ENCODE measurements around the gene FITM2.

The FITM2 gene

DNA sequence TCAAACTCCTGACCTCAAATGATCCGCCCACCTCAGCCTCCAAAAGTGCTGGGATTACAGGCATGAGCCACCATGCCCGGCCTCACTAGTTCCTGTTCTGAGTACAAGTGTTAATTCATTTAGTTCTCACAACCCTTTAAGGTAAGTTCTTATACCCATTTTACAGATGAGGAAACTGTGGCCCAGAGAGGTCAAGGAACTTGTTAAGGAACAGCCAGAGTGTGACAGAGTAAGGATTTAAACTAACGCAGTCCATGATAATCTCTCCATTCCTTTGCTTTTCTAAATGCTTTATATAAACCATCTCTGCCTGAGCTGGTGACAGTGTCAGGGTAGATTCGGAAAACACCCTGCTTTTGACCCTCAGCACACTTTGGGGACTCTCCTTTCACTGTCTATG is 13.3 kb downstream of the FITM2 start:
- no peak for TF ChIP-seq CTCF (IDR thresholded peaks at IDR 0.05; ENCODE audit: borderline replicate concordance, insufficient read depth, low read depth, low read length)
- H3K4me3 ChIP-seq (ENCODE audit: low read depth, low read length): no peak overlapping the region

- no peak overlapping the region for H3K4me3 ChIP-seq (ENCODE audit: low read depth, low read length)
- TF ChIP-seq CTCF (IDR thresholded peaks at IDR 0.05; ENCODE audit: borderline replicate concordance, insufficient read depth, low read depth, low read length): no peak
Observed at GRCh38 chr20:44296011-44296410, 15.0 kb downstream of the FITM2 start.

GRCh38 chr20:44291754-44292153 is 19.2 kb downstream of the FITM2 start:
- no peak for TF ChIP-seq CTCF (IDR thresholded peaks at IDR 0.05; ENCODE audit: borderline replicate concordance, insufficient read depth, low read depth, low read length)
- no peak overlapping the region for H3K4me3 ChIP-seq (ENCODE audit: low read depth, low read length)

DNA sequence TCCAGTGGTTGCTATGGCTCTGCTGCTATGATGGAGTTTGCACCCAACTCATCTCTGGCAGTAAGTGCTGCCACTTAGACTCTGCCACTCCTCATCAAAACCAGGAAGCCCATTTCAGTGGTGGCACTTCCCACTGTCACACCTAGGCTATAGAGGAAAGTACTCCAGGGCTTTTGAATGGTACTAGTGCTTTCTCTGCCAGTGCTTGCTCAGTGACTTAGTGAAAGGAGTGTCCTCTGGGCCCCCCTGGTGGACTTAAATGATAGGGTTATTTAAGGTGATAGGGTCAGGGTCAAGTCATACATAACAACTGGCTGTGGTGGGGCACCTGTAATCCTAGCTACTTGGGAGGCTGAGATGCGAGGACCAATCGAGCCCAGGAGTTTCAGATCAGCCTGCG is 22.8 kb downstream of the FITM2 start:
- TF ChIP-seq CTCF (IDR thresholded peaks at IDR 0.05; ENCODE audit: borderline replicate concordance, insufficient read depth, low read depth, low read length): no peak

DNA sequence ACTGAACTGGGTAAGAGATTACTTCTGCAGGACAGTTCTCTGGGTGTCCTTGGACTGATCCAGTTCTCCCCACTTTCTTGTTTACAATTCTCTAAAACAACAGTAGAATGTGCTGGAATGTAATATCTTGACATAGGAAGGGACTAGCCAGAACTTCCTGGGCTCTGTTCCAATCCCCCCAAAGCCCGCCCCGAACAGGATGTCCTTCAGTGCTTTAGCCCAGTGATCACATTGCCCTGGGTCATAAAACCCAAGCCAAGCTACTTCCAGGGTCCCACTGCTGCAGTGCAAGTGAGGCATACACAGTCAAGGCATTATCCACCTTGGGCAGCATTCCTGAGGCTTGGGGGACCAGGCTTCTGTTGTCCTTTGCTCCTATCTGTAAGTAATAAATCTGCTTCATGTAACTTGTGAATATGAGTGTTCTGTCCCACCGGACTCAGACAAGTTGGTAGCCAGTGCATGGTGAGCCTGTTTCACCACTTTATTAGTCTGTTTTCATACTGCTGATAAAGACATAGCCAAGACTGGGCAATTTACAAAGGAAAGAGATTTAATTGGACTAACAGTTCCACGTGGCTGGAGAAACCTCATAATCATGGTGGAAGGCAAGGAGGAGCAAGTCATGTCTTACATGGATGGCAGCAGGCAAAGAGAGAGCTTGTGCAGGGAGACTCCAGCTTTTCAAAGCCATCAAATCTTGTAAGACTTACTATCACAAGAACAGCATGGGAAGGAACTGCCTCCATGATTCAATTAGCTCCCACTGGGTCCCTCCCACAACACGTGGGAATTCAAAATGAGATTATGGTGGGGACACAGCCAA is 23.5 kb downstream of the FITM2 start:
- no peak for TF ChIP-seq CTCF (IDR thresholded peaks at IDR 0.05; ENCODE audit: borderline replicate concordance, insufficient read depth, low read depth, low read length)
- no peak overlapping the region for H3K4me3 ChIP-seq (ENCODE audit: low read depth, low read length)

More for the DNA sequence above, 22.8 kb downstream of the FITM2 start:
- no peak overlapping the region for H3K4me3 ChIP-seq (ENCODE audit: low read depth, low read length)

DNA sequence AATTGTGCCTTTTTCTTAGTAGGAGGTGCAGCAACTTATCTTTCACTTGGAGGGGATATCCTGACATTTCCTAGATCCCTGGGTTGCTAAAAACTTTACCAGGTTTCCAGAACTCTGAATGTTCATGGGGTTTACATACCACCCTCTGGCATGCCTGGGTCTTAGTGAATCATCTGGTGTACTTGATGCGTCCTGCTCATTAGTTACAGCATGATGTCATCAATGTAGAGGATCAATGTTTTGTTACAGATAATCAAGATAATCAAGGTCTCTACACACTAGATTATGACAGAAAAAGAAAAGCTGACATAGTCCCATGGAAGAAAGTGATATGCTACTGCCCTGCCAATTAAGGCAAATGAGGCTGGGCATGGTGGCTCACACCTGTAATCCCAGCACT is 27.0 kb downstream of the FITM2 start:
- no peak for TF ChIP-seq CTCF (IDR thresholded peaks at IDR 0.05; ENCODE audit: borderline replicate concordance, insufficient read depth, low read depth, low read length)
- no peak overlapping the region for H3K4me3 ChIP-seq (ENCODE audit: low read depth, low read length)

DNA sequence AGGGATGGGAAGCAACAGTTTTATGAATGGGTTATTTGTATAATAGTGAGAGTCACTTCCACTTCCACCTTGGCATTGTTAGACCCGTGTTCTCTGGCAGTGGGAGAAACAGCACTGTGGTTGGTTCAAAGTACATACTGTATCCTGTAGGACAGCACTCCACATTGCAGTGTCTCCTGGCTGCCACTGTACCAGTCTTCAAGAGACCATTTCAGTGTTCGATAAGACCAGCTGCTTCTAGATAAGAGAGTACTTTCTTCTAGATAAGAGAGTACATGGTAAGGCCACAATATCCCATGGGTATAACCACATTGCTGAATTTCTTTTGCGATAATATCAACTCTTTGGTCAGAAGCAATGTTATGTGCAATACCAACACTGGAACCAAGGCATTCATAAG is 28.8 kb downstream of the FITM2 start:
- TF ChIP-seq CTCF (IDR thresholded peaks at IDR 0.05; ENCODE audit: borderline replicate concordance, insufficient read depth, low read depth, low read length): no peak
- H3K4me3 ChIP-seq (ENCODE audit: low read depth, low read length): no peak overlapping the region

Measured in GM12875 (cell line).